ENCODE data around the gene C5orf52. TPM values are rescaled to one million over a fixed set of nuclear protein-coding genes. Genes with fewer than 3 reads are reported as not detected.
"Not testable (repeated sequence)": the region's sequence is repeated elsewhere in the genome, so short reads cannot be mapped to it uniquely, and the experiment has no call there.

C5orf52 gene
- polyA plus RNA-seq, 4 donors = not detected

DNA sequence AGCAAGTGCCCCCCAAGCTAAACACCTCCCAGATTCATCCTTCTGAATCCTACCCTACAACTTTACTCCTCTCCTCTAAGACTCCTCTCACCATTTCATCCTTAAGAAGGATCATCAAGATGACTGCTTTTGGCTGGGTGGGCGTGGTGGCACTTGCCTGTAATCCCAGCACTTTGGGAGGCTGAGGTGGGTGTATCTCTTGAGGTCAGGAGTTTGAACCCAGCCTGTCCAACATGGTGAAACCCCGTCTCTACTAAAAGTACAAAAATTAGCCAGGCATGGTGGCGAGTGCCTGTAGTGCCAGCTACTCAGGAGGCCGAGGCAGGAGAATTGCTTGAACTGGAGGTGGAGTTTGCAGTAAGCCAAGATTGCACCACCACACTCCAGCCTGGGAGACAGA lies 3.0 kb downstream of the C5orf52 start:
- DNase-seq (ENCODE audit: low read depth in 4 of 4, low spot score in 3 of 4) = not testable (repeated sequence)

DNA sequence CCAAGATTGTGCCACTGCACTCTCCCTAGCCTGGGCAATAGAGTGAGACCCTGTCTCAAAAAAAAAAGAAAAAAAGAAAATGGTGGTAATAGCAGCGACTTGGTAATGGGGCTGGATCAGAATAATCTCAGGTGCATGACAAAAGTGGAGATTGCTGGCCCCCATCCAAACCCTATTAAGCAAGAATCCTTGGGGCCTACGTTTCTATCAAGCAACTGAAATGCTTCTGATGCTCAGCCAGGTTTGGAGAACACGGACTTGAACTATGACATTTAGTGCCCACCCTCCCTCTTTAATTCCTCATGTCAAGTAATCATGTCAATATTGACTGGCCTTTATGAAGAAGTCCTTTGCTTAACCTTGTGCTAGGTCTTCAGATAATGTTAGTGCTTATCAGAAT lies 6.6 kb downstream of the C5orf52 start:
- no peak for DNase-seq (ENCODE audit: low read depth in 4 of 4, low spot score in 3 of 4)

DNA sequence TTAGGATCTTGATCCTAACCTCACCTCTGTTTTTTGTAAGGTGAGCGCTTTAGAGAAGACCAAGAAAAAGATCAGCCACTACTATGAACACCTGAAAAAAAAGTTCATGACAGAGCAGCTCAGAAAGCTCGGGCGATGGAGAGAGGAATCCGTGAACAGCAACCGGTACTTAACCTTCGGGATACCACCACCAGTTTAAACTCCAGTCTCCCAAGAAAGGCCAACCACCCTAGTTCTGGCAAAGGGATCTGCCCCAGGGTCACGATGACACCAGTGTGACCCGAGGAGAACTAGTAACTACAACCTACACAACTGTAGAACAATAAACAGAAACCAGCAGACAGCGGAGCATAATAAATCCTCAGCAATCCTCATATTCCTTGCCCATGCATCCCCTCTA lies 8.5 kb downstream of the C5orf52 start:
- DNase-seq (ENCODE audit: low read depth in 4 of 4, low spot score in 3 of 4) = no peak

DNA sequence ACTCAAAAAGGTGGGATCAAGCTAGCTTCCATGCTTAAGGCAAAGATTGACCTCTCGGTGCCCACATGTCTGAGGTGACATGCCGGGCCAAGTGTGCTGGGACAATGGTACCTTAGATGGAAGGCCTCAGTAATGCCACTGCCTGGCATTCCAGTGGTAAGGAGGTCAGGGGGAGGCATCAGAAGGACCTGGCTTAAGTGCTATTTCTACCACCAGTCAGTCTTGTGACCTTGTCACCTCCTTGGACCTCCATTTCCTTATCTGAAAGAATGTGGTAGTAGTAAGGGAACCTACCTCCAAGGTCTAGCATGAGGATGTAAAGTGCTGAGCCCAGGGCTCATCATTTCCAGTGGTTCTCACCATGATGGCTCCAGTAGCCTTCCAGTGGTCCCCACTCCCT lies 8.9 kb downstream of the C5orf52 start:
- DNase-seq (ENCODE audit: low read depth in 4 of 4, low spot score in 3 of 4) = no peak

DNA sequence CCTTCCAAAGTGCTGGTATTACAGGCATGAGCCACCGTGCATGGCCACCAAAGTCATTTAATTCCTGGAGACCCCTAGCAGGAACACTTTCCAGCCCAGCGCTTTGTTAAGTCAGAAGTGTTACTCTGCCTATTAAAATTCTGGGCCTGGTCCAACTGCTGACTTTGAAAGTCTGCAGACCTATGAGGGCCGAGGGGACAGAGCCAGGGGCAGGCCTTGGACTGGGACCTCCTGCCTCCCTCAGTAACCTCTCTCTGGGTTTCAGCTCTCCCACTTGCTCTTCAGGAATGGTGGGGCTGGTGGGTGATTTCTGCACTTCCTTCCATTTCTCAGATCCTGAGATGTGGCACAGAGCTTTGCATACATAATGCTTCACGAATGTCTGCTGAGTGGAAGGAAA lies 9.7 kb downstream of the C5orf52 start:
- DNase-seq (ENCODE audit: low read depth in 4 of 4, low spot score in 3 of 4) = no peak

DNA sequence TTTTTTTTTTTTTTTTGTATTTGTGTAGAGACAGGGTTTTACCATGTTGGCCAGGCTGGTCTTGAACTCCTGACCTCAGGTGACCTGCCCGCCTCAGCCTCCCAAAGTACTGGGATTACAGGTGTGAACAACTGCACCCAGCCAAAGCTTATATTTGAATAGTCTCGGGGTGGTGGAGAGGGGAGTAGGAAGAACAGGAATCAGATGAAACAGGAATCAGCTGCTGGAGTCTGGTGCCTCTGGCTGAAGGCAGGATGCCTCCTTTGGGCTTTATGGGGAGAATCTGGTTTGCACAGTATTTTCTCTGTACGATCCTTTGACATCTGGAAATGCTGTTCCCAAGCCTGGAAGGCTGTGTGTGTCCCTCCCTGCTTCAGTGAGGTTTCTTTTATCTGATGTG lies 10.9 kb downstream of the C5orf52 start:
- no peak for DNase-seq (ENCODE audit: low read depth in 4 of 4, low spot score in 3 of 4)

DNA sequence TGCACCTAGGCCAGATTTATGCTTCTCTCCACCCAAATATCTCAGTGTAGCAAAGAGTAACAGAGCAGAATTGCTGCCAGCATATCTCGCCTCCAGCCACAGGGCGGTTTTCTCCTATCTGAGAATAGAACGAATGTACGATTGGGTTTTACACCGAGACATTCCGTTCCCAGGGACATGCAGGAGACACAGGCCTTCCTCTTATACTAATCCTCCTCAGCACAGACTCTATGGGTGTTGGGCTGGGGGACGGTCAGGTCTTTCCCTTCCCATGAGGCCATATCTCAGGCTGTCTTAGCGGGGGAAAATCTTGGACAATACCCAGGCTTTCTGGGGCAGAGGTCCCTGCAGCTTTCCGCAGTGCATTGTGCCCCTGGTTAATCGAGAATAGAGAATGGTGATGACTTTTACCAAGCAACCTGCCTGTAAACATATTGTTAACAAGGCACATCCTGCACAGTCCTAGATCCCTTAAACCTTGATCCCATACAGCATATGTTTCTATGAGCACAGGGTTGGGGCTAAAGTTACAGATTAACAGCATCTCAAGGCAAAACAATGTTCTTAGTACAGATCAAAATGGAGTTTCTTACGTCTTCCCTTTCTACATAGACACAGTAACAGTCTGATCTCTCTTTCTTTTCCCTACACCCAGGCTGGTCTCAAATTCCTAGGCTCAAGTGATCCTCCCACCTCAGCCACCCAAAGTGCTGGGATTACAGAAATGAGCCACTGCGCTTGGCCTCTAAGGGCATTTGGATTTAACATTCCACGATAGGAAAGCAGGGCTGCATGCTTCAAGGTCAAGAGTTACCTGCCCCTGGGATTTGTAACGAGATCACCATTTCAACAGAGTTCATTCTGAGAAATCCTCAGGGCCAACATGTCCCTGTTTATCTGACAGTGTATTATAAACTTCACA lies 15.2 kb downstream of the C5orf52 start:
- DNase-seq (ENCODE audit: low read depth in 4 of 4, low spot score in 3 of 4) = not testable (repeated sequence)

DNA sequence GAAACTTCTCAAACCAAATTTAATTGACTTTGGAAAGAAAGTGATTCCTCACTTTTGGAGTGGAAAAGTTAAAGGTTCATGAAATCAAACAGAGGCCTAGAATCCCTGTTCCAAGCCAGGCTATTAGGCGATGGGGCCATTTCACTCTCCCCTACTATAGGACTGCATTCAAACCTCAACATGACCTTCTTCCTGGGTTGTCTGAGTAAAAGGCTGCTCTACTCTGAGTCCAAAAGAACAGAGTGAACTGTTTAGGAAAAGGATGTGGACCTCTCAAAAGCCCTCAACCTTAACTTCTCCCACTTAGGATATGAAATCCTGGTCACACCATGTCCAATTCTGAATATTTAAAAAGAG lies 15.8 kb downstream of the C5orf52 start:
- DNase-seq (ENCODE audit: low read depth in 4 of 4, low spot score in 3 of 4) = no peak

DNA sequence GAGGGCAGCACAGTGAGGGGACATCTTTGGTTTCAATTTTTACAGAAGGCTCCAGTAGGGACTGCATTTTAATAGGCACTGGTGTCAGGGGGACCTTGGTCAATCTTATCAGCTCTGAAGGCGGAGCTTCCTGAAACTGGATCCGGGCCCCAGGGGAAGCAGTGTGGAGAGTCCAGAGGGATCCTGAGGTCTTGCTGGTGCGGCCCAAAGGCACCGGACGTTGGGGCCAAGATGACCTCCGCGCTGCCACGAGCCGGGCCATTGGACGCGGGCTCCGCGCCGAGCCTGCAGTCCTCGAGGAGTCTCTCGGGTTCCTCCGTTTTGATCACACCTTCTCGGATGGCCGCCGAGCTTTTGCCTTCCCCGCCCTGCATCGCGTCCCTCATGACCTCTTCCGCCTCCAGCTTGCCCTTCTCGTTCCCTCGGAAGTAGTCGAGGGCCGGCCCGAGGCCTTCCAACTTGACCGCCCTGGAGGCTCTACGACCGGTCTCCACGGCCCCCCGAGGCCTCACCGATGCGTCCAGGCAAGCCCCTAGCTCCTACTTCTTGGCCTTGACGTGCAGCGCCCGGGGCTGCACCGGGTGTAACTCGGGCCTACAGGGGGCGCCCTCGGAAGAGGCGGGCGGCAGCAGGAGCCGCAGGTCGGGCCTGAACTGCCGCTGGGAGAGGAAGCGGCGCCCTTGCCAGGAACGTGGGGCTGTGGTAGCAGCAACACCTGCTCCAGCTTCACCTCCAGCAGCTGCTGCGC lies 18.8 kb downstream of the C5orf52 start:
- no peak for DNase-seq (ENCODE audit: low read depth in 4 of 4, low spot score in 3 of 4)

DNA sequence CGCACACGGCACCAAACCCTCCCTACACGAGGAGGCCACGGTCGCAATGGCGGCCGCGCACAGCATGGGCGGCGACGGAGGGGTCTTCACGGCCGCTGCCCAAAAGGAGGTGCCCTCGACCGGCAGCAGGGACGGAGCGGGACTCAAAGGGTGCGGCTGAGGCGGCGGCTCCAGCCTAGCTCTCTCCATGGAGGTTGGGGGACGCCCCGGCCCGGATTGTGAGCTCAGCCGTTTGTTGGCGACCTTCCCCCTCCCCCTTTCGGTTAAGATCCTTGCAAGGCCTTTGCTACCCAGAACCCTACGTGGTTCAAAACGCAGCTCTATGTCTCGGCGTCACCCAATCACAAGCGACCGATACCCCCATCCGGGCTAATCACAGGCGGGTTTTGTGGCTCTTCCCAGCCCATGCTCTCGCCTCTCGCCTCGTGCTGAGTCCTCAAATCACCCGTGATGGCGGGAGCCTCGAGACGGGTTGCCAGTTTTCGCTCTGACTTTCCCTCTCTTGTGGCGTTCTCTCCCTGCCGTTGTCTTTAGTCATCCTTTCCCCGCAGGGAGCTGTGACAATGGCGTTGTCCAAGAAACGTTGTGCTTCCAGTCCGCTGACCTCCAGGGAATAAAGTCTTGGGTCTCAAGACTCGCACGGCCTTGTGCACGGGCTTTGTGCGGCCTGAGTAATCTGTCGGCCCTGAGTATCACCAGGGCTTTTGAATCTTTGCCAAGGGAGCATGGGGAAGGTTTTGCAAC lies 19.5 kb downstream of the C5orf52 start:
- no peak for DNase-seq (ENCODE audit: low read depth in 4 of 4, low spot score in 3 of 4)

DNA sequence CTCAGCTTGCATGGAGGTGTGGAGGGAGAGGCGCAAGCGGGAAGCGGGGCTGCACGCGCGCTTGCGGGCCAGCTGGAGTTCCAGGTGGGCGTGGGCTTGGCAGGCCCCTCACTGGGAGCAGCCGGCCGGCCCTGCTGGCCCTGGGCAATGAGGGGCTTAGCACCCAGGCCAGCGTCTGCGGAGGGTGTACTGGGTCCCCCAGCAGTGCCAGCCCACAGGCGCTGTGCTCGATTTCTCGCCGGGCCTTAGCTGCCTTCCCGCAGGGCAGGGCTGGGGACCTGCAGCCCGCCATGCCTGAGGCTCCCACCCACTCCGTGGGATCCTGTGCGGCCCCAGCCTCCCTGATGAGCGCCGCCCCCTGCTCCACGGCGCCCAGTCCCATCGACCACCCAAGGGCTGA lies 22.5 kb downstream of the C5orf52 start:
- DNase-seq (ENCODE audit: low read depth in 4 of 4, low spot score in 3 of 4) = not testable (repeated sequence)

DNA sequence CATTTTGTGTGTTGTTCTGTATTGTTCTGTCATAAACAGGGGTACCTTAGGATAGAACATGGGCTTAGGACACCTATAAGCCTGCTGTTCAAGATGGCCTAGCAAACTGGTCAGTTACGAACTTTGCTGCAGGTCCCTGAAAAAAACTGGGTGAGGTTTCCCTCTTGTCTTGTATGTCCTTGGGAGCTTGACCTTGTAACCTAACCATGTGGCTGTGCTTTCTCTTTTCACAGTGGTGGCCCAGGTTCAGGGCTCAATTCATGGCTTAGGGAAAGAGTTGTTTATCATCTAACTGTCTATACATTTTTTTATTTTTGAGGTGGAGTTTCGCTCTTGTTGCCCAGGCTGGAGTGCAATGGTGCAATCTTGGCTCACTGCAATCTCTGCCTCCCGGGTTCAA lies 24.8 kb downstream of the C5orf52 start:
- DNase-seq (ENCODE audit: low read depth in 4 of 4, low spot score in 3 of 4) = not testable (repeated sequence)

DNA sequence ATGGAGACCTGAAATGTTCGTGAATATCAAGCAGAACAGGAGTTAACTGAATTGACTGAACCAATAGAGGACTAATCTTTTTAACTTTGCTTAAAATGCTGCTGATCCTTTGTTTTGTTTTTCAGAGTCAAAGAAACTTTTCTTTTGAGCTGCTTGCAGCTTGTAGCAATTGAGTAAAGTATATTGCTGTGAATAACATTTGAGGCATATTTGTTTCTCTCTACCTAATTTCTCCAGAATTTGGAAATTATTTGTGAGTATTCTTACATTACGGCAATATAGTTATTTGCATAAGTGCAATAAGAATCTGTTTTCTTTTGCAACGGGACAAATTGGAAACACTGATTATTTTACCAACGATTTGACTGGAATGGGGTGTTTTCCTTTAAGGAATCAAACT lies 27.3 kb downstream of the C5orf52 start:
- DNase-seq (ENCODE audit: low read depth in 4 of 4, low spot score in 3 of 4) = not testable (repeated sequence)

DNA sequence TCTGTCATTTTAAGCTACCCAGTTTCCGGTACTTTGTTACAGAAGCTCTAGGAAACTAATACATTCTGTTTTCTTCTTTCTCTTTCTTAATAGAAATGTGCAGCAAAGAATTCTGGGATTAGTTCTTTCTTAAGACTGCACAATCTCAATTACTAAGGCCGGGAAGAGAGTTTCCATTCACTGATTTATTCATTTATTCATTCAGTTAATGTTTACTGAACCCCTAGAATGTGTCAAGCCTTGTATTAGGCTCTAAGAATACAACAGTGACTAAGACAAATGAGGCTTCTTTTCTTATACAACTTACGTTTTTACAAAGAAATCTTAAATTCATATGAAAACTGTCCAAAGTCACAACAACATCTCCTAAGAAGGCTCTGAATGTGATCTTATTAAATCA lies 32.4 kb downstream of the C5orf52 start:
- no peak for DNase-seq (ENCODE audit: low read depth in 4 of 4, low spot score in 3 of 4)

DNA sequence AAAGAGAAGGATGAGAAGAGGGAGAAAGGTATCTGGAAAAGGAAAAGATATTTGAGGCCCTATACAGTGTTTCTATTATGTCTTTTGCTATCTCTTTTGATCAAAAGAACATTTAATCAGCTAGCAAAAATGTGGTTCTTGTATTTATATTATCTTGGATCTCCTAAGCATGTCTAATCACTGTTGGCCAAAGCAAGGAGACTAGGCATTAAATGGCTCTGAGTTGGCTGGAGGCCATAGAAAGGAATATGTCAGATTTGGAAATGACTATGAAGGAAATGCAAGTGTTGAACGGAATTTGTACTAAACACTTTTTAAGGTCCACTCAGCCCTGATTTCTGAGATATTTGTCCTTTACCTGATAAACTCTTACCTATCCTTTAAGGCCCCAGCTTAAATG lies 37.5 kb downstream of the C5orf52 start:
- DNase-seq (ENCODE audit: low read depth in 4 of 4, low spot score in 3 of 4) = no peak

DNA sequence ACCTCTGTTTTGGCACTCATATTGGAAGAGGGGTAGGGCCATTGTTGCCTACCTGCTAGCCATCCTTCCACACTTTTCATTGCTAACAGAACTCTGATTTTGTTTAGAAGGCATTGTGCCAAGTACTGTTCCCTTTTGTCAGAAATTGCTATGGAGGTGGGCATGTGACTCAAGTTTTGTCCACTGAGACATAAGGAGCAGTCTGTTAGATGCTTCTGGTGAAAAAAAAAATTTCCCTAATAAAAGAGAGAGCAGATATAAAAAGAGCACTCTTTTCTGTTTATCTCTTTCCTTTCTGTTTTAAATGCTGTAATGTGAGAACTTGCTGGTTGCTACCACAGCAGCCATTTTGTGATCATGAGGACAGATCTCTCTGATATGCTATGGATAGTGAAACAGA lies 38.0 kb downstream of the C5orf52 start:
- no peak for DNase-seq (ENCODE audit: low read depth in 4 of 4, low spot score in 3 of 4)

DNA sequence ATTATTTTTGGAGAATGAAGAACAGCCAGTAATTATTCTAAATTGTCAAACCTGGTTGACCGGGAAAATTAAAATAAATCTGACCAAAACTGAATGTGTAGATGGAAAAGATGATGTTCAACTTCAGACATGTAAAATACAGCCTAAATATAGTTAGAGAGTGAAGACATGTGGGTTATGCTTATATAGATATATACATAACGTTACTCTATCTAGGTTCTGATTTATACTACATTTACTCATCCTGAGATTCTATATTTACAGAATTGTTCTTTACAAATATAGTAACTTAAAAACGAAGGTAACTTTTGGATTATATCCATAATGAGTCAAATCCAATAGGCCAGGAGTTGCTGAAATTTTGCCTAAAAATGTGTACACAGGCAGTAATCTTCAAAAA lies 39.1 kb downstream of the C5orf52 start:
- DNase-seq (ENCODE audit: low read depth in 4 of 4, low spot score in 3 of 4) = no peak

DNA sequence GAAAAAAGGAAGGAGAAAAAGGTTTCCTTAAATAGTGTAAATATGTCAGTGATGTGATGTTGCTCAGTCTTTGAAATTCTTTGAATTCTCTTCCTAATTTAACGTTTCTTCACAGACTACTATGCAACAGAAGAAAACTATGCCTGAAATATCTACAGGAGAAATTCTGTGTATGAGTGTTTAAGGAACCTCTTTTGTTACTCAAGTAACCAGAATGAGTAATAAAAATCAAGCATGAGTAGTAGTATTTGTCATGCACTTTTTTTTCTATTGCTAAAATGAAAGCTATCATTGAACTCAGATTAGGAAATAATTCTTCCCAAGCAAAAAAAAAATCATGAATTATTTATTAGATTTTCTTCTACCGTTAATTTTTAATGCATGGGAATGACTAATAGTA lies 39.5 kb downstream of the C5orf52 start:
- no peak for DNase-seq (ENCODE audit: low read depth in 4 of 4, low spot score in 3 of 4)

DNA sequence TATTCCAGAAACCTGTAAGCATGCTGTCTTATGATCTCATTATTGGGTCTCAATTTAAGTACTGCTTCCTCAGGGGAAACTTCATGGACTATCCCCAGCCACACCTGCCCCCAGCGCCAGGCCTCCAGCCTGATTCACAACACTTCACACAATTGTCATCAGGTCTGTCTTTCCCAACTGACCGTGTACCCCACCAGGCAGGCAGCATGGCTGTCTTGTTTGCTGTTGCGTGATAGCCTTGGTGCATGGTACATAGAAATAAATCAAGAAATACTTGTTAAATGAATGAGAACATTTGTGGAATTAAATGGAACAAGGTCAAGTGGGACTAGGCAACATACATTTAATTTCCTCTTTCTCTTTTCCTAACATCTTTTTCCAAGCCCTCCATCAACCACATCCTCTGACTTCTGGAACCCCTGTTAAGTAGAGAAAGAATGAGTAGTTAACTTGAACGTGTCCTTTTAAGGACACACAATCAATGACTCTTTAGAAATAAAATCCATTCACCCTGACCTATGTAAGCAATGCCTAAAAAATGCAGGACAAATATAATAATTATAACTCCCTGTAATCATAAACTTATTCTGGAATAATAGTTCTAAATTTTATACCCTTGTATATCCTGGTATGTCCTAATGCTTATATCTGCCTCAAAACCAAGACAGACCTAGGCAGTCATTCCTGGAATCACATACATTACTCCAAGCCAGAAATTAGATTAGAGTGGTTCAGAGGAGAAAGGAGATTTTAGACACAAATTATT lies 42.7 kb downstream of the C5orf52 start:
- no peak for DNase-seq (ENCODE audit: low read depth in 4 of 4, low spot score in 3 of 4)

DNA sequence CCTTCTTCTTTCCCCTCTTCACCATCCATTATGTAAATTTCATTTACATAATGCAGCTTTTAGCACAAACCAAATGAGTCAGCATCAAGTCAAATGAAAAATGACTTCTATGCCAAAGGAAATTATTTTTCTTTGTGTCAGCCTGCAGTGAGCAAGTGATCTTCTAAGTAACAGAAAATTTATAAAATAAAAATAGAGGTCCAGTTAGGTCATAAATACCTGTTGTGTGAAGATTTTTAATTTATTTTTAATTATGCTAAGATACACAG lies 43.2 kb downstream of the C5orf52 start:
- DNase-seq (ENCODE audit: low read depth in 4 of 4, low spot score in 3 of 4) = no peak

DNA sequence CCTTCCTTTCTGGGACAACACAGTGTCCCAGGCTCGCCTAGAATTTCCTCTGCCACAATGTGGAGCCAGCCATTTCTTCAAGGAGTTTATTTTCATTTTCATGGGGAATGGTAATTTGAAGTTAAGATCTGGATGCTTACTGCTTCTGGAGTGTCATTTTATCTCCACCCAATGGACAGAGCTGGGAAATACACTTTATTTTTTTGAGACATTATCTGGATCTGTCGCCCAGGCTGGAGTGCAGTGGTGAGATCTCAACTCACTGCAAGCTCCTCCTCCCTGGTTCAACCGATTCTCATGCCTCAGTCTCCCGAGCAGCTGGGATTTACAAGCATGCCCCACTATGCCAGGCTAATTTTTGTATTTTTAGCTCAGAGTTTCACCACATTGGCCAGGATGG lies 47.2 kb downstream of the C5orf52 start:
- peak in 3 of 4 donors; percentile 29 to 49 (median 32) for DNase-seq (ENCODE audit: low read depth in 4 of 4, low spot score in 3 of 4)

All from left renal pelvis (tissue), 4 donors.